Panc1 (cell line): ENCODE results near the gene PDXK. TPM values are rescaled to one million over a fixed set of nuclear protein-coding genes. Genes with fewer than 3 reads are reported as not detected.

Experiments
- ATAC-seq: fragments of 200-7000 bp; cut with Tn5 transposase; 2 replicates; pipeline ENCODE4 v1.9.1; 2020; ENCODE audit warnings: mild to moderate bottlenecking, moderate library complexity
- BruUV-seq: library from RNA; stranded (reverse); fragments of 400-500 nt; replicated peaks from 2 replicates; lab custom pipeline; 2021; lab: Mats Ljungman, UMichigan
- CTCF ChIA-PET: fragments of 300-600 bp; sonication (Branson Sonifier 250); formaldehyde crosslinking; loops from one replicate; lab custom pipeline; 2022; ENCODE audit warnings: antibody characterized with exemption; lab: Charles Lee
- POLR2A ChIA-PET: fragments of 300-600 bp; sonication (Branson Sonifier 250); formaldehyde crosslinking; loops from one replicate; lab custom pipeline; 2022; ENCODE audit warnings: antibody characterized with exemption; lab: Charles Lee
- DNase-seq: peaks from one replicate; pipeline ENCODE4 v3.0.0-alpha.2; 2010; ENCODE audit warnings: low read depth, low spot score
- H3K27ac ChIP-seq: 2 replicates; pipeline ENCODE4 v1.5.1; 2011; ENCODE audit warnings: mild to moderate bottlenecking, low read length, inconsistent platforms
- H3K27me3 ChIP-seq: fragments of 200-500 bp; sonication (Bioruptor generic); 2 replicates; pipeline ENCODE4 v1.6.0; 2014; ENCODE audit warnings: low read length, inconsistent platforms; ENCODE audit not compliant: control insufficient read depth, insufficient read depth
- H3K36me3 ChIP-seq: fragments of 200-500 bp; sonication (Bioruptor generic); 2 replicates; pipeline ENCODE4 v1.5.1; 2014; ENCODE audit warnings: inconsistent platforms, mild to moderate bottlenecking, low read length, moderate library complexity; ENCODE audit not compliant: control insufficient read depth, insufficient read depth
- H3K4me1 ChIP-seq: 2 replicates; pipeline ENCODE4 v1.5.1; 2011; ENCODE audit warnings: inconsistent platforms, mild to moderate bottlenecking, low read length, moderate library complexity; ENCODE audit not compliant: control insufficient read depth, insufficient read depth
- H3K4me3 ChIP-seq, 2 experiments: 2 replicates each; pipeline ENCODE4 v1.5.1; 2011 to 2012; ENCODE audit warnings: low read depth in 2 of 2, low read length in 2 of 2, mild to moderate bottlenecking in 2 of 2, inconsistent platforms in 1 of 2, moderate library complexity in 1 of 2
- H3K9me3 ChIP-seq: fragments of 200-500 bp; sonication (Bioruptor generic); 2 replicates; pipeline ENCODE4 v1.5.1; 2014; ENCODE audit warnings: low read depth, mild to moderate bottlenecking, inconsistent platforms, low read length, moderate library complexity; ENCODE audit not compliant: control insufficient read depth, insufficient read depth
- CTCF ChIP-seq: fragments of 450-650 bp; IDR thresholded peaks from 2 replicates; pipeline ENCODE4 v1.5.1; 2017; ENCODE audit warnings: mild to moderate bottlenecking
- POLR2AphosphoS5 ChIP-seq: IDR thresholded peaks from 2 replicates; pipeline ENCODE4 v1.6.1; 2012; ENCODE audit warnings: mild to moderate bottlenecking, low read depth, low read length, moderate library complexity
- REST ChIP-seq, 2 experiments: IDR thresholded peaks; 2 replicates each; pipeline ENCODE4 v1.6.1; 2011 to 2012; ENCODE audit warnings: low read depth in 2 of 2, control low read depth in 1 of 2, low read length in 1 of 2, mild to moderate bottlenecking in 1 of 2, moderate library complexity in 1 of 2; ENCODE audit not compliant: insufficient read depth in 1 of 2
- SIN3A ChIP-seq: IDR thresholded peaks from 2 replicates; pipeline ENCODE4 v1.6.1; 2012; ENCODE audit warnings: low read depth, mild to moderate bottlenecking, low read length, moderate library complexity, borderline replicate concordance; ENCODE audit not compliant: insufficient read depth
- TCF7L2 ChIP-seq: IDR thresholded peaks from 2 replicates; pipeline ENCODE4 v1.6.1; 2011; ENCODE audit warnings: mild to moderate bottlenecking, low read depth, low read length, inconsistent platforms
- in situ Hi-C: cut with HindIII; loops from 2 replicates; pipeline ENCODE4 v1.10.0; 2016; ENCODE audit warnings: low sequenced_read_pairs, low pct_unique_long_range_greater_than_20kb
- intact Hi-C: fragments of 100-400 bp; cut with micrococcal nuclease; formaldehyde crosslinking; loops from one replicate; pipeline ENCODE4 v1.10.0; 2022; ENCODE audit not compliant: unreplicated experiment
- total RNA-seq: library from RNA; stranded (reverse); gene quantifications from one replicate; pipeline ENCODE4 v1.2.1, GENCODE V29; 2021; ENCODE audit not compliant: unreplicated experiment

PDXK gene
- total RNA-seq, 1 experiment from 2014 or later: 184 TPM

- Histone ChIP-seq H3K27ac (peak overlapping the region; percentile 79), H3K36me3 (peaks cover 2% of the 10 kb centered on the region; the same call in 1 of the 2 replicates), H3K4me1 (peaks cover 21% of the 10 kb centered on the region), H3K4me3 (peak overlapping the region; percentile 81 to 88), H3K9me3 (no peaks in the 10 kb centered on the region), H3K27me3 (no peaks in the 10 kb centered on the region)
- TF ChIP-seq CTCF (no peak), REST (IDR thresholded peaks at IDR 0.05; ENCODE audit: insufficient read depth in 1 of 2, low read depth in 2 of 2, low read length in 1 of 2) (no peak), POLR2AphosphoS5 (no peak), SIN3A (no peak), TCF7L2 (no peak)
- in situ Hi-C loops: no loop called here
- DNase-seq: no peak
- BruUV-seq: no TSS peak
- POLR2A ChIA-PET: no interaction called here
- CTCF ChIA-PET: no interaction called here
- ATAC-seq: no peak
- intact Hi-C loops: no loop called here
Measured at GRCh38 chr21:43775190-43775589, 56.3 kb downstream of the PDXK start.

GRCh38 chr21:43775795-43776430, 57.0 kb downstream of the PDXK start, which contains the start of gene CSTB:
Gene CSTB (minus strand): TSS chr21:43776308. CDS start chr21:43776269, 39 bp downstream.
- peak within 1 kb of the TSS; percentile 79 for H3K27ac ChIP-seq
- no peak for DNase-seq
- no peaks in the 10 kb centered on the region for H3K27me3 ChIP-seq
- H3K9me3 ChIP-seq: no peaks in the 10 kb centered on the region
- peaks cover 21% of the 10 kb centered on the region for H3K4me1 ChIP-seq
- peak within 1 kb of the TSS; percentile 81 to 88 for H3K4me3 ChIP-seq
- in situ Hi-C loops (no loop called here), intact Hi-C loops (no loop called here)
- CTCF ChIA-PET: no interaction called here
- POLR2A ChIA-PET: no interaction called here
- TF ChIP-seq CTCF (no peak), SIN3A (no peak; the same call in 1 of the 2 replicates), REST (IDR thresholded peaks at IDR 0.05; ENCODE audit: insufficient read depth in 1 of 2, low read depth in 2 of 2, low read length in 1 of 2) (no peak), POLR2AphosphoS5 (peak; percentile 69), TCF7L2 (no peak)
- peaks cover 2% of the 10 kb centered on the region; the same call in 1 of the 2 replicates for H3K36me3 ChIP-seq
- no TSS peak for BruUV-seq
- peak; percentile 80 for ATAC-seq
